ENCODE measurements around the gene UBL4A. TPM values are rescaled to one million over a fixed set of nuclear protein-coding genes. Genes with fewer than 3 reads are reported as not detected.

The UBL4A gene
- total and polyA plus RNA-seq, 2 of the 13 experiments (the other 11 are each of a cell fraction or from before 2014, with no cell fraction given) = 16.8 to 25.5 TPM

DNA sequence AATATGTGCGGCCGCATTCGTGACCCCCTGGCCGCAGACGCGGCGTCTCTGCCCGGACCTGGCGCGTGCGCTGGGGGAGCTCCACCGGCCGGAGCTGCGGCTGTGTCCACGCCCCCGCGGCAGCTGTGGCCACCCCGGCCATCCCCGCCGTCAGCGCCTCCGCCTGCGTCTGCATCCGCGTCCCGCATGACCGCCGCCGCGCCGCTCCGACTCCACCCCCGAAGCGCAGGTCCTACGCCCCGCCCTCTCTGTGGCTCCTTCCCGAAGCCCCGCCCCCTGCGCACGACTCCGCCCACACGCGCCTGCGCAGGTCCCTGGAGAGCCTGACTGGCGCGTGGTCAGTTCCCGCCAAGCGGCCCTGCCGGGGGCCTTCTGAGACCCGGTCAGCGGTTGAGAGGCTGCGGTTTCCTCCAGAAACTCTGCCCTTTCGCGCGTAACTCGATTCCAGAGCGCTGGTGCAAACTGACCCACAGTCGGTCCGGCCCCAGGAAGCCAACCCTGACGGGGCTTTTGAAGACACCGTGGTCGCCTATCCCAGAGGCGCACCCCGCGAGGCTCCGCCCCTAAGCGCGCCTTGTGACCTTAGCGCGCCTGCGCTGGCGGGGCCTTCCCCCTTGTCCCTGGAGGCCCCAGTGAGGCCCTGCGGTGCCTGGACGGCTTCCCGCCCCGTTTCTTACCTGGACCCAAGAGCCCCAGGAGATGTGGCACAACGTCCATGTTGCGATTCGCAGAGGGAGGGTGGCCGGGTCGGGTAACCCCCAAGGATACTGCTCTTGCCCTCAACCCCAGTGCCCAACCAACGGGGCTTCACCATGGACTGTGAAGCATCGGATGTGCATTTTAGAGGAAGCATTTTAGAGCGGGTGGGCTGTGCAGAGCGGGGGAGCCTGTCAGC is 7.4 kb downstream of the UBL4A start, which contains the start of gene LAGE3 (continued):
- TF ChIP-seq, protein P1, sequence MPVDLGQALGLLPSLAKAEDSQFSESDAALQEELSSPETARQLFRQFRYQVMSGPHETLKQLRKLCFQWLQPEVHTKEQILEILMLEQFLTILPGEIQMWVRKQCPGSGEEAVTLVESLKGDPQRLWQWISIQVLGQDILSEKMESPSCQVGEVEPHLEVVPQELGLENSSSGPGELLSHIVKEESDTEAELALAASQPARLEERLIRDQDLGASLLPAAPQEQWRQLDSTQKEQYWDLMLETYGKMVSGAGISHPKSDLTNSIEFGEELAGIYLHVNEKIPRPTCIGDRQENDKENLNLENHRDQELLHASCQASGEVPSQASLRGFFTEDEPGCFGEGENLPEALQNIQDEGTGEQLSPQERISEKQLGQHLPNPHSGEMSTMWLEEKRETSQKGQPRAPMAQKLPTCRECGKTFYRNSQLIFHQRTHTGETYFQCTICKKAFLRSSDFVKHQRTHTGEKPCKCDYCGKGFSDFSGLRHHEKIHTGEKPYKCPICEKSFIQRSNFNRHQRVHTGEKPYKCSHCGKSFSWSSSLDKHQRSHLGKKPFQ (CRISPR knock-in tag; IDR thresholded peaks at IDR 0.05; ENCODE audit: insufficient replicate concordance) = no peak
- TF ChIP-seq E2F2 (CRISPR knock-in tag; IDR thresholded peaks at IDR 0.05; ENCODE audit: borderline replicate concordance) (no peak), NFKB2 (CRISPR knock-in tag; IDR thresholded peaks at IDR 0.05; ENCODE audit: borderline replicate concordance) (peak; percentile 76; the same call in 1 of the 2 replicates), ZNF281 (CRISPR knock-in tag; IDR thresholded peaks at IDR 0.05; ENCODE audit: borderline replicate concordance) (no peak), ZNF451 (CRISPR knock-in tag; IDR thresholded peaks at IDR 0.05) (0 out of 2 replicates have a peak, but pooled peaks have one; percentile 33), FOXC1 (CRISPR knock-in tag; IDR thresholded peaks at IDR 0.05; ENCODE audit: borderline replicate concordance) (no peak), MEF2D (CRISPR knock-in tag; IDR thresholded peaks at IDR 0.05) (no peak), ADNP (CRISPR knock-in tag; IDR thresholded peaks at IDR 0.05) (no peak), RBAK (CRISPR knock-in tag; IDR thresholded peaks at IDR 0.05) (no peak), ZNF101 (CRISPR knock-in tag; IDR thresholded peaks at IDR 0.05; ENCODE audit: borderline replicate concordance, low read depth) (no peak), CREB1 (IDR thresholded peaks at IDR 0.05) (no peak; the same call in 1 of the 2 replicates), CREB1 (CRISPR knock-in tag; IDR thresholded peaks at IDR 0.05) (no peak), ZFP36L2 (CRISPR knock-in tag; IDR thresholded peaks at IDR 0.05) (no peak), ZBTB37 (CRISPR knock-in tag; IDR thresholded peaks at IDR 0.05) (no peak), ZNF615 (CRISPR knock-in tag; IDR thresholded peaks at IDR 0.05; ENCODE audit: borderline replicate concordance) (no peak), SIX4 (CRISPR knock-in tag; IDR thresholded peaks at IDR 0.05) (no peak)
- TF ChIP-seq, protein P2, sequence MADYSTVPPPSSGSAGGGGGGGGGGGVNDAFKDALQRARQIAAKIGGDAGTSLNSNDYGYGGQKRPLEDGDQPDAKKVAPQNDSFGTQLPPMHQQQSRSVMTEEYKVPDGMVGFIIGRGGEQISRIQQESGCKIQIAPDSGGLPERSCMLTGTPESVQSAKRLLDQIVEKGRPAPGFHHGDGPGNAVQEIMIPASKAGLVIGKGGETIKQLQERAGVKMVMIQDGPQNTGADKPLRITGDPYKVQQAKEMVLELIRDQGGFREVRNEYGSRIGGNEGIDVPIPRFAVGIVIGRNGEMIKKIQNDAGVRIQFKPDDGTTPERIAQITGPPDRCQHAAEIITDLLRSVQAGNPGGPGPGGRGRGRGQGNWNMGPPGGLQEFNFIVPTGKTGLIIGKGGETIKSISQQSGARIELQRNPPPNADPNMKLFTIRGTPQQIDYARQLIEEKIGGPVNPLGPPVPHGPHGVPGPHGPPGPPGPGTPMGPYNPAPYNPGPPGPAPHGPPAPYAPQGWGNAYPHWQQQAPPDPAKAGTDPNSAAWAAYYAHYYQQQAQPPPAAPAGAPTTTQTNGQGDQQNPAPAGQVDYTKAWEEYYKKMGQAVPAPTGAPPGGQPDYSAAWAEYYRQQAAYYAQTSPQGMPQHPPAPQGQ (CRISPR knock-in tag; IDR thresholded peaks at IDR 0.05; ENCODE audit: borderline replicate concordance) = no peak
- TF ChIP-seq, protein P3, sequence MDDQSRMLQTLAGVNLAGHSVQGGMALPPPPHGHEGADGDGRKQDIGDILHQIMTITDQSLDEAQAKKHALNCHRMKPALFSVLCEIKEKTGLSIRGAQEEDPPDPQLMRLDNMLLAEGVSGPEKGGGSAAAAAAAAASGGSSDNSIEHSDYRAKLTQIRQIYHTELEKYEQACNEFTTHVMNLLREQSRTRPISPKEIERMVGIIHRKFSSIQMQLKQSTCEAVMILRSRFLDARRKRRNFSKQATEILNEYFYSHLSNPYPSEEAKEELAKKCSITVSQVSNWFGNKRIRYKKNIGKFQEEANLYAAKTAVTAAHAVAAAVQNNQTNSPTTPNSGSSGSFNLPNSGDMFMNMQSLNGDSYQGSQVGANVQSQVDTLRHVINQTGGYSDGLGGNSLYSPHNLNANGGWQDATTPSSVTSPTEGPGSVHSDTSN (CRISPR knock-in tag; IDR thresholded peaks at IDR 0.05; ENCODE audit: borderline replicate concordance) = no peak
